ELF-1 (cell line): ENCODE measurements around the gene ELAVL1.
"Not testable (repeated sequence)": the region's sequence is repeated elsewhere in the genome, so short reads cannot be mapped to it uniquely, and the experiment has no call there.

ENCODE experiments used
- DNase-seq: peaks from one replicate; pipeline ENCODE4 v3.0.0-alpha.2; 2016; ENCODE audit warnings: low read depth, low spot score

ELAVL1 gene

DNA sequence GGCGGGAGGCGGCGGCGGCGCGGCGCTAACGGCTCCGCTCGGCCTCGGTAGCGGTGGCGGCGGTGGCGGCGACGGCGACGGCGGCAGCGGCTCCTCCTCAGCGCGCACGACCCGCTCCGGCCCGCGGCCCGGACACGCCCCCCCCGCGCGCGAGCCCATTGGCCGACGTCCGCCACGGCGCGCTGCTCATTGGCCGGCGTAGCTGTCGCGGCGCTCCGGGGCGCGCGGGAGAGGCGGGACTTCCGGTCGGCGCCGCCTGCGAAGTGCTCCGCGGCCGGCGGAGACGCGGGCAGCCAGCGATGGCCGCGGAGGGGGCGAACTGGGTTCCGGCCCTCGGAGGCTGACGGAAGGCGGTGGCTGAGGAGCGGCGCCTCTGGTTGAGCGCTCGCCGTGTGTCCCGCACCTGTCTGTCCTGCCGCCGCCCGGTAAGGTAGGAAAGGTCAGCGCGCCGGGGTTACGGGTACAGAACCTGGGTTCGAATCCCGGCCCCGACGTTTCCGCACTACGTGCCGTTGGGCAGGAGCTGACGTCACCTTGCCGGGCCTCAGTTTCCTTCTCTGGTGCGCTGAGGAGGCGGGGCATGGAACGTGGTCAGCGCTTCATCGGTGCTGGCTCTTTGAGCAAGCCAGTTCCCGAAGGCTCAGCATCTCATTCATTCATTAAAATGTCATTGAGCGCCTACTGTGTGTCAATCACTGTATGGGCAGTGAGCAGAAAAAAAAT, at the start of gene ELAVL1:
TSS of gene ELAVL1 (minus strand) at position 108 of the 723 bp plus-strand sequence. CDS start 13,826 bp downstream, outside the sequence.
- peak; percentile 92 for DNase-seq

- DNase-seq: peak; percentile 28
Observed at GRCh38 chr19:8054169-8054568, 48.7 kb upstream of the ELAVL1 start.

DNA sequence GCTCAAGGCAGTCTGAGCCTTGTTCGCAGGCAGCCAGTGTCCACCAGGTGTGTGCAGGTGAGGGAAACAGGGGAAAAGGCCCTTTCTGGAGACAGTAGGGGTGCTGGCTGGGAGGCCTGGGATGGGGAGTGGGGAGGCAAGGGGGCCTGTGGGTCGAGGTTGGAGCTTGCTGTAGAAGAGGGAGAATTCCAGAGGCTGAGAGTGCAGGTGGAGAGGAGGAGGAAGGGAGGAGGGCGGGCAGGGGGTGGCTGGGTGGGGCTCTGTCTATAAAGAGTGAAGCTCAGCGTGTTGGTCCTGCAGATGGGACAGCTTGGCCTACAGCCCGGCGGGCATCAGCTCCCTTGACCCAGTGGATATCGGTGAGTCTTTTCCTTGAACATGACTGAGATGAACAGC, 47.0 kb upstream of the ELAVL1 start, which contains the start of gene CCL25:
TSS of gene CCL25 (plus strand) at position 297 of the 396 bp plus-strand sequence. CDS start 290 bp downstream, outside the sequence.
- no peak for DNase-seq

- peak; percentile 99 for DNase-seq
Observed at GRCh38 chr19:8050274-8051096, 45.0 kb upstream of the ELAVL1 start.

- no peak for DNase-seq
Observed at GRCh38 chr19:8046569-8047165, 41.2 kb upstream of the ELAVL1 start.

DNA sequence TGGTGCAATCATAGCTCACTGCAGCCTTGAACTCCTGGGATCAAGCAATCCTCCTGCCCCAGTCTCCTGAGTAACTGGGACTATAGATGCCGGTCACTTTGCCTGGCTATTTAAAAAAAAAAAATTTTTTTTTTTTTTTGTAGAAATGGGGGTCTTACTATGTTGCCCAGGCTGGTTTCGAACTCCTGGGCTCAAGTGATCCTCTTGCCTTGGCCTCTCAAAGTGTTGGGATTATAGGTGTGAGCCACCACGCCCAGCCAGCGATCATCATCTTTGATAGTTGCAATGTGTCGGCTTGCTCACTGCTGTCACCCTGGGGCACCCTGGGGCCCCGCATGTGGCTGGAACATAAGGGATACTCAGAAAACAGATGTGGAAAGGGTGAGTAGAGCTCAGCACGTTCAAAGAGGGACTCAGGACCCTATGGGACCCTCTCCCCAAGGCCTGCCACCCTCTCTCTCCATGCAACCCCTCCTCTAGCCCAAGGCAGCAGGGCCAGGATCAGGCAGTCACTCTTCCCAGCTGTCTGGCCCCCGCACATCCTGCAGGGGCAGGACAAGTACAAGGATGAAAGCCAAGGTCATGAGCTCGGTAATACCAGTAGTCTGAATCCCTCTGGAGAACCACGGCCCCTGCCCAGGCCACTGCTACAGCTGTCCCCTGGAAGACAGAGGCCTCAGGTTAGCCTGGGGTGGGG, 40.6 kb upstream of the ELAVL1 start:
- DNase-seq: no peak

DNA sequence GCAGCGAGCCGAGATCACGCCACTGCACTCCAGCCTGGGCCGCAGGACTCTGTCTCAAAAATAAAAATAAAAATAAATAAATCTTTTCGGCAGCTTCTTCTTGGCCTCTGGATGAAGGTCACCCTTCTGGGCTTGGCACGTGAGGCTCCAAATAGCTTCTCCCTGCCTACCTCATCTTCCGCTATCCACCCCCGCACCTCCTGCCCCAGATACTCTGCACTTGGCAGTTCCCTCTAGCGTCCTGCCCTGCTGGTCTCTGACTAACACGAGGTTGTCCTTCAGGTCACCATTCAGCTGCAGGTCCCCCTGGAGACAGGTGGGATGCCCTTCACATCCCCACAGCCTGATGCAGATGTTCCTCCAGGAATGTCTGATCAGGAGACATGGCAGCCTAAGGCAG, 38.6 kb upstream of the ELAVL1 start:
- DNase-seq: no peak

DNA sequence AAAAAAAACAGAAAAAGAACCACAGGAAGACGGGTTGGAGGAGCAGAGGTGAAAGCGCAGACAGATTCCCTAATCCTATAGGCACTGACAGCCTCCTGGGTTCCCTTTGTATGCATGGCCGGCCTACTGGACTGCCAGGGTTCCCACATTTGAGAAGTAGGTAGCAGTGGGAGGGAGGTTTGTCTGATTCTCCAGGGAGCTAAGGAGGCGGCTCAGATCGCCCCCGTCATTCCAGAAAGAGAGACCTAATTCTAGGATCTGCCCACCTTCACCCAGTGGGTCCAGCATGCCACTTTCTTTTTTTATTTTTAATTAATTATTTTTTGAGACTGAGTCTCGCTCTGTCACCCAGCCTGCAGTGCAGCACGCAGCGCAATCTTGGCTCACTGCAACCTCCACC, 37.5 kb upstream of the ELAVL1 start:
- no peak for DNase-seq

DNA sequence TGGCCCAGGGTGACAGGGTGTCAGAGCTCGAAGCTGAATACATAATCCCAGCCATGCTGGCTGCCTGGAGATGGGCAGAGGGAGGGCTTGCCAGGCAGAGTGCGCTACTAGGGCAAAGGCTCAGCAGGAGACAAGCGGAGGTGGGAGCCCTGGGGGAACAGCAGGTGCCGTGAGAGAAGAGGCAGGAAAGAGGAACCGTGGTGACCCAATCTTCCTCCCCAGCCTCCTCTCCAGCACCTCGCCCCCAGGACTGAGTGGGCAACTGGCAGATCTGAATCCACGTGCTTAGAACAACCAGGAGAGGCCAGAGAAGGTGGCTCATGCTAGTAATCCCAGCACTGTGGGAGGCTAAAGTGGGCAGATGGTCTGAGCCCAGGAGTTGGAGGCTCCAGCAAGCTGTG, 36.1 kb upstream of the ELAVL1 start:
- no peak for DNase-seq

DNA sequence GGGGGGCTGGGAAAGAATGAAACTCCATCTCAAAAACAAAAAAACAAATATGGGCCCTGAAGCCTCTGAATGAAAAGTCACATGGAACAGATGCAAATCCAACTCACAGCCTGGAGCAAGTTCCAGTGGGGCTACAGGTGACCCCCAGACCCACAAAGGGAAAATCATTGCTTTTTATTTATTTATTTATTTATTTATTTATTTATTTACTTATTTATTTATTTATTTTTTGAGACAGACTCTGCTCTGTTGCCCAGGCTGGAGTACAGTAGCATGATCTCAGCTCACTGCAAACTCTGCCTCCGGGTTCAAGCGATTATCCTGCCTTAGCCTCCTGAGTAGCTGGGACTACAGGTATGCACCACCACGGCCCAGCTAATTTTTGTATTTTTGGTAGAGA, 33.8 kb upstream of the ELAVL1 start:
- DNase-seq: no peak

DNA sequence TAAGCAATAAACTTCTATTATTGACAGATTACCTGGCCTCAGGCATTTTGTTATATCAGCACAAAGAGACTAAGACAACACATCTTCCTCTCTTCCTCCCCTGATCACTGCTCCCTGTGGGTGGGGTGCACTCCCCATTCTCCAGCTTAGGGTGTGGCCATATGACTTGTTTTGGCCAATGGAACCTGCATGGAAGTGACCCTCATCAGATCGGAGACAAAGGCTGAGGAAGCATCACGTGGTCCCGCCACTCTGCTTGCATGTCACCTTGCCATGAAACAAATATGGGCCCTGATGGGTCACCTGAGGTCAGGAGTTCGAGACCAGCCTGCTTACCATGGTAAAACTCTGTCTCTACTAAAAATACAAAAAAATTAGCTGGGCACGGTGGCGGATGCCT, 33.4 kb upstream of the ELAVL1 start:
- DNase-seq: no peak

- no peak for DNase-seq
Observed at GRCh38 chr19:8036434-8037099, 31.1 kb upstream of the ELAVL1 start.

DNA sequence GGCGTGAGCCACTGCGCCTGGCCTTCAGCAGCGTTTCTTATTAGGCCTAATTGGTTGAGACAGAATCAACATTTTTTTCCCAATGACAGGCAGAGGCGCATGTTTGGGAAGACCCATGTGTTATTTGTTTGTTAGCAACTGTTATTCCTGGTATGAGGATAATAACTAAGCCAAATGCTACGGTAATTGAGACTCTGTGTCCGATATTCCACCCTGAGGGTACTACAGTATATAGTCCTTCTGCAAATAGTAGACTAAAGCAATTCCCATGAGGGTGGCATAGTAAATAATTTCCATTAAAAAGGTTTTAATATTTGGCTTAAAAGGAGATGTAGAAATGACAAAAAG, 28.7 kb upstream of the ELAVL1 start:
- no peak for DNase-seq

- peak; percentile 56 for DNase-seq
Observed at GRCh38 chr19:8033287-8034177, 28.1 kb upstream of the ELAVL1 start.

- DNase-seq: no peak
Observed at GRCh38 chr19:8030960-8031359, 25.5 kb upstream of the ELAVL1 start.

DNA sequence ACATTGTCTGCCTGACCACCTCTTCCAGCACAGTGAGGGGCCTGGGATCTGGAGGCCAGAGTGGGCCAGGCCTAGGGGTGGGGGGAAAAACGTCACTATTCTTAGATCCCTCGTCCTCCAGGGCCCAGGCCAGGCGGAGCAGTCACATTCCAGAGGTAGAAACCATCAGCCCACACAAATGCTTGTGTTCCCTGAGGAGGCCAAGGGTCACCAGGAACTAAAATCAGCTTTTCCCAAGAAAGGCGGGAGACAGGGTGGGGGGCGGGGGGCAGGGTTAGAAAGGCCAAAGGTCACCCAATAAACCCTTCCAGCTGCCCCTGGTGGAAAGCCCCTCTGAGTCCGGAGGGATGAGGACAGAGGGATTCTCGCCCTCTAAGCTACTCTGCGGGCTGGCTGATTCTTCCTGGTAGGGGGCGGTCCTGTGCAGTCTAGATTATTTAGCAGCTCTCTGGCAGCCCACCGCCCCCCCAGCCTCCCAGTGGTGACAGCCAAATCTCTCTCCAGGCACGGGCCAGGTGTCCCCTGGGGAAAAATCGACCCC, 23.6 kb upstream of the ELAVL1 start:
- peak; percentile 93 for DNase-seq

GRCh38 chr19:8025316-8025715, 19.9 kb upstream of the ELAVL1 start:
- no peak for DNase-seq

GRCh38 chr19:8024256-8024655, 18.8 kb upstream of the ELAVL1 start:
- not testable (repeated sequence) for DNase-seq

DNA sequence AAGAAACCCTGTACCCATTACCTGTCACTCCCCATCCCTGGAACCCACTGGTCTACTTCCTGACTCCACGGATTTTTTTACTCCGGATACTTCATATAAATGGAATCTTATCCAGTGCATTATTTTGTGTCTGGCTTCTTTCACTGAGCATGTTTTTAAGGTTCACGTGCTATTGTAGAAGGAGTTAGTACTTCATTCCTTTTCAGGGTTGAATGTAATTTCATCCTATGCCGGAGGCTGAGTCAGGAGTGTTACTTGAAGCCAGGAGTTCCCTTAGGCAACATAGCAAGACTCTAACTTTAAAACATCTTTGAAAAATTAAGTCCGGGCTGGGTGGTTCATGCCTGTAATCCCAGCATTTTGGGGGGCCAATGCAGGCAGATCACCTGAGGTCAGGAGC, 17.9 kb upstream of the ELAVL1 start:
- no peak for DNase-seq

DNA sequence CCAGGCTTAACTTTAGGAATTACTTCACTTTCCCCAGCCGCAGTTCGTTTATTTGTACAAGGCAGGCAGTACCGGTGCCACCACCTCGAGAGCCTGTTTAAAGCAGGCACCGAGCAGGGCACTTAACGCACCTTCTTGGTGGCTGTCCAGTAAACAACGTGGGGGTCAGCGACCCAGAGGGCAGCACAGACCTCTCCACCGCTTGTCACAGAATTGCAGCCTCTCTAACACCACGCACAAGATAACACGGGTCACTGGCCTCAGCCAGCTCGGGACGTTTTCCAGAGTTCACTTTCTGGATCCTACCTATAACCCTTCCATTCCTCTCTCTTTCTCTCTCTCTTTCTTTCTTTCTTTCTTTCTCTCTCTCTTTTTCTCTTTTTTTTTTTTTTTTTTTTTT, 16.8 kb upstream of the ELAVL1 start:
- no peak for DNase-seq
